NK-92 (cell line): ENCODE measurements around the gene SP1.
"Not testable (repeated sequence)": the region's sequence is repeated elsewhere in the genome, so short reads cannot be mapped to it uniquely, and the experiment has no call there.

Experiments
- DNase-seq: peaks from one replicate; lab custom pipeline; 2025; ENCODE audit not compliant: unreplicated experiment; lab: John Stamatoyannopoulos, UW

Gene SP1

DNA sequence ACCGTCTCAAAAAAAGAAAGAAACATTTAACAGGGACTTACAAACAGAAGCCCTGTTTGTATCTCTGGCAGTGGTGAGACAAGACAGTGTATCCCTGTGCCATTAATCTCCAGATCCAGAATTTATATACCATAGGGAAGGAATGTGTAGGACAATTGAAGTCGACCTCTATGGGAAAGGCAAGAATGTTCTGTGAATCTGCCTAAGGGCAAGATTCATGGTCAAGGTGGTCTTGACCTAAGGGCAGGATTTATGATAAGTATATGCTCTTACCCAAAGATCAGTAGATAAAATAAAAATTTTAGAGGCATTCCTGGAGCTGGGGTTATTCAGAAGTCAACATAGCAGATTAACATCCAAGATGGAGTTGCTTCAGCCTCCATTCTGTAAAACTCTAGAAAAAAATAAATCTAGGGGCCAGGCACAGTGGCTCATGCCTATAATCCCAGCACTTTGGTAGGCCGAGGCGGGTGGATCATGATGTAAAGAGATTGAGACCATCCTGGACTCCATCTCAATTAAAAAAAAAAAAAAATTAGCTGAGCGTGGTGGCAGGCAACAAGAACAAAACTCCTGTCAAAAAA lies 21.0 kb upstream of the SP1 start:
- DNase-seq, result no peak

DNA sequence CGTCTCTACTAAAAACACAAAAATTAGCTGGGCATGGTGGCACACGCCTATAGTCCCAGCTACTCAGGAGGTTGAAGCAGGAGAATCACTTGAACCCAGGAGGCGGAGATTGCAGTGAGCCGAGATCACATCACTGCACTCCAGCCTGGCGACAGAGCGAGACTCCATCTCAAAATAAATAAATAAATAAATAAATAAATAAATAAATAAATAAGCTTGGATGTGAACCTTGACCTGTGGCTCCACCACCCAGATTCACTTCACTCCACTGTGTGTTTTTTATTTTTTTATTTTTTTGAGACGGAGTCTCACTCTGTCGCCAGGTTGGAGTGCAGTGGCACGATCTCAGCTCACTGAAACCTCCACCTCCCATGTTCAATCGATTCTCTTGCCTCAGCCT lies 18.3 kb upstream of the SP1 start:
- DNase-seq, result not testable (repeated sequence)

DNA sequence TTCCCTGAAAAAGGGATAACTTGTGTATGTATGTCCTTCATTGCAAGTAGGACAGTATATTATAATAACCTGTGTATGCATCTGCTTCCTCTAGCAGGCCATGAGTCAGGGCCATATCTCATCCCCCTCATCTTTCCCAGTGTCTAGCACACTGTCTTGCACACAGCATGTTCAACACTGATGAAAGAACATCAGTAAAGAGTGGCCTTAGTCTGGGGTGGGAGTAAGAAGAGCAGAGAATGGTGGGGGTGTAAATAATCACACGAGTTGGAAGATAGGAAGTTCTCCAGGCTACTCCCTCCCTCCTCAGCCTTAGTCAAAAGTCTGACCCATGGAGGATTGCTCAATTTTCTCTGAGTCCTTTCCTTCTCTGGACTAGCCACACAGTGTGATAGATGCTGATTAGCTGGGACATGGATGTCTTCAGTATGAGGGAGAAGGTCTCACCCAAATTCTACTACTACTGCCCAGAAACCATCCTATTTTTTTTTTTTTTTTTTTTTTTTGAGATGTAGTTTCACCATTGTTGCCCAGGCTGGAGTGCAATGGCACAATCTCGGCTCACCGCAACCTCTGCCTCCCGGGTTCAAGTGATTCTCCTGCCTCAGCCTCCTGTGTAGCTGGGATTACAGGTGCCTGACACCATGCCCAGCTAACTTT lies 14.6 kb upstream of the SP1 start:
- no peak for DNase-seq

DNA sequence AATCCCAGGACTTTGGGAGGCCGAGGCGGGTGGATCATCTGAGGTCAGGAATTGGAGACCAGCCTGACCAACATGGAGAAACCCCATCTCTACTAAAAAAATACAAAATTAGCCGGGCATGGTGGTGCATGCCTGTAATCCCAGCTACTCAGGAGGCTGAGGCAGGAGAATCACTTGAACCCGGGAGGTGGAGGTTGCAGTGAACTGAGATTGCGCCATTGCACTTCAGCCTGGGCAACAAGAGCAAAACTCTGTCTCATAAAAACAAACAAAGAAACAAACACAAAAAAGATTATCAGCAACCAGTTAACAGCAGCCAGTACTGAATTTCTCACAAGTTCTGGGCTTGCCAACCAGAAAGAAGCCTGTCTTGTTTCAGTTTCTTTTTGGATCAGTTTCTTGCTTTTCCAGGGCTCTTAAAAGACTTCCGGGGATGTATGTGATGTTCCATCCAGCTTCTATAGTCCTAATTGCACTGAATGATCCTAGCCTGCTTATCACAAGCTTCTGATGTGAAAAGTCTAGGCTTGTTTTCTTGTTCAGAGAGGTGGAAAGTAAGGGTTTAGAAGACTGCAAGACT lies 6.3 kb upstream of the SP1 start:
- DNase-seq, result not testable (repeated sequence)

DNA sequence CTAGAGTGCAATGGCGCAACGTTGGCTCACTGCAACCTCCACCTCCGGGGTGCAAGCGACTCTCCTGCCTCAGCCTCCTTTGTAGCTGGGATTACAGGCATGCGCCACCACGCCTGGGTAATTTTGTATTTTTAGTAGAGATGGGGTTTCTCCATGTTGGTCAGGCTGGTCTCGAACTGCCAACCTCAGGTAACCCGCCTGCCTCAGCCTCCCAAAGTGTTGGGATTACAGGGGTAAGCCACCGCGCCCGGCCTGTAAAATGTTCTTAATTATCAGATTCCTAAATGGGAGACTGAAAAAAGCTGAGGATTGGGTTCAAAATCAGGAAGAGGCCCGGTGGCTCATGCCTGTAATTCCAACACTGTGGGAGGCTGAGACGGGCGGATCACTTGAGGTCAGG lies 5.7 kb upstream of the SP1 start:
- DNase-seq, result not testable (repeated sequence)

DNA sequence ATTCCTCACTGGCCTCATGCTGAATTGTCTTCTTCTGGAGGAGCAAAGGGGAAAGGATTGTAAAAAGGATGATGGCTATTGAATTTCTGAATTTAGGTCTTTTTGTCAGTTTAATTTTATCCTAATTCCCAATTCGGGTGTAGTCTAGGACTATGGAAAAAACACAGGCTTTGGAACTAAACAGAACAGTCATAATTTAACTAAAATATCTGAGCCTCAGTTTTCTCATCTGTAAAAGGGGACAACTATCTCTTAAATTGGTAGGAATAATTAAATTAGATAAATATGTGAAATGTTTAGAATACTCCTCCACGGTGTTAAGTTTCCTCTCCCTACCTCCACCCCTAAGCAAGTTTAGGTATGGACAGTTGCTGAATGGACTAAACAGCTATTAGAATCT lies 3.2 kb upstream of the SP1 start:
- no peak for DNase-seq

DNA sequence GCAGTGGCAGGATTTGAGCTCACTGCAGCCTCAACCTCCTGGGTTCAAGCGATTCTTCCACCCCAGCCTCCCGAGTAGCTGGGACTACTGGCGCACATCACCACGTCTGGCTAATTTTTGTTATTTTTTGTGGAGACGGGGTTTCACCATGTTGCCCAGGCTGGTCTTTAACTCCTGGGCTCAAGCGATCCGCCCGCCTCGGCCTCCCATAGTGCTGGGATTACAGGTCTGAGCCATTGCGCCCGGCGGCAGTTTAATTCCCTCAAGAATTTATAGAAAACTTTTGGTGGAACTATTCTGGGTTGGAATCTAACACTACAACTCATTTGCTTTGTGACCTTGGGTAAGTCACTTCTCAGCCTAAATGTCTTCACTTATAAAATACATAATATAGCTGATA lies 1.8 kb upstream of the SP1 start:
- no peak for DNase-seq

DNA sequence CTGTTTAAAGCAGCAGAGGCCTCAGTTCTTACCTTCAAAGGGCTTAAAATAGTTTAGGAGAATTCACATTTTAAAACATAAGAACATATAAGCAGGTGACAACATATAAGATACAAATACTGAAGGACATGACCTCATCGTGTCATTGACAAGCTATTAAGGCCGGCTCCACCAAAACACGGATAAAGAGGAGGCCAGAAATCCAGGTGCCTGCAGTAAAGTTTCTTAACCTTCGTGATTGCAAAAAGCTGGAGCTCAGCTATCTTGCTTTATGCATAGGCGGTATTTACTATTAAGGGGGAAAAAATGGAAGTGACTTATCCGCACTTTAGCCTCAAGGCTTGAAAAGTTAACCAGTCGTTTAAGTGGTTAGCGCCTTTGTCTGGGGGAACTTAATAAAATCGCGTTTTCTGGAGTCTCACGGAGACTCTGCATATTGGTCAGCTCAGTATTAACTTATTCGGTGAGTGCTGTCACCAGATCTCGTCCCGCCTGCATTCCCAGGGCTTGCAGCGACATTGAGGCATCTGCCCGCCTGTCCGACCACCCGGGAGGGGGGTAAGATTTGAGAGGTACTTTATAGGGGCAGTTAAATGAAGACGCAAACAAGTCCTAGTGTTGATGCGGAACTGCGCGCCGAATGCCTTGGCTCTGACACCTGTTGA lies 1.1 kb upstream of the SP1 start:
- no peak for DNase-seq

DNA sequence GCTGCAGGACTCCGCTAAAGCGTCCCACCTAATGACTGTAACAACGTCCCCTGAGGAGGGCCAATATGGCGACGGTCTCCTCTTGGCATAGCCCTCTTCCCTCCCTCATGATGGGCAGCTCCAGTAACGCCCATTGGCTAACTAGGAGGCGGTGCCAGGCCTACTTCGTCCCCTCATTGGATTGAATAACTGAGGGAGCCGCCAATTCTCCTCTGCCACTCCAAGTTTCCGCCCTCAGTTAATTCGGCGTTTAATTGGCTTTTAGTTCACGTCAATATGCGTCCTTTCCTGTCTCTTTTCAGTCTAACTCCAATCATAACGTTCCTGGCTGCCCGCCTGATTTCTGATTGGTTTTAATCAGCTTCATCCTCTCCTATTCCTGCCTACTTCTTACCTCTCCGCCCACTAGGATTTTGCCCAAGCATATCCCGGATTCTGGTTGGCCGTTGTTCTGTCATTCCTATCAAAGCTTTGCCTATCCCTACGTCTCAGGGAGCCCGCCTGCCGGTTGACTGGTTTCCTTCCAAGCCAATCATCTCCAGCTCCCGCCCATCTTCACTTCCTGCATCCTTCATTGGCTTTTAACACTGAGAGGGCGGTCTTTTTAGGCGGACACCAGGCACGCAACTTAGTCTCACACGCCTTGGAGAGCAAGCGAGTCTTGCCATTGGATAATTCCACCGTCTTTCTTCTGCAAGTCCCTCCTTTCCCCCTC lies 430 bp upstream of the SP1 start:
- peak; percentile 99 for DNase-seq

DNA sequence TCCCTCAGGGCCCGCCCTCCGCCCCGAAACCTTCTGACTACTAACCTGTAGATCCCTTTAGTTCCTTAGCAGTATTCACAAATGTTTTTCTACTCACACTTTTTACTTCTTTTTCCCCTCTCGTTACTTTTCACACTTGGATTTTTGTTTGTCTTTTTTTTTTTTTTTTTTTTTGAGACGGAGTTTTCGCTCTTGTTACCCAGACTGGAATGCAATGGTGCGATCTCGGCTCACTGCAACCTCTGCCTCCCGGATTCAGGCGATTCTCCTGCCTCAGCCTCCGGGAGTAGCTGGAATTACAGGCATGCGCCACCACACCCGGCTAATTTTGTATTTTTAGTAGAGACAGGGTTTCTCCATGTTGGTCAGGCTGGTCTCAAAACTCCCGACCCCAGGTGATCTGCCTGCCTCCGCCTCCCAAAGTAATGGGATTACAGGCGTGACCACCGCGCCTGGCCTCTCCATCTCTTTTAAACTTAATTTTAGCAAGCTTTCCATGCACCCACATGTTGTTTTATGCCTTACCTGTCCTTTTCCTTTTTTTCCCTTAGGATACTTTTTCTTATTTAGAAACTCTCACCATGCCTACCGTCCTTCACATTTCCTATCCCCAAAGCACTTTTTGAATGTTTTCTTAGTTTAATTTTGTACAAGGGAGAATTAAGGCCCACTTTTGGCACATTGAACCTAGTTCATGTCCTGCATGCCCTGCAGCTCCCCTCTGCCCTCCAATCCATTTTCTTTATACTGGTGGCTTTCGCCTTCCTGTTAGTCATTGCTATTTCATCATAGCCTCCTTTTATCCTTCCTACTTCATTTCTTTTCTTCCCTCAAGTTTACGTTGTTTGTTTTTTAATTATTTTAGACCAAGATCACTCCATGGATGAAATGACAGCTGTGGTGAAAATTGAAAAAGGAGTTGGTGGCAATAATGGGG lies 1.1 kb downstream of the SP1 start:
- DNase-seq, result no peak

DNA sequence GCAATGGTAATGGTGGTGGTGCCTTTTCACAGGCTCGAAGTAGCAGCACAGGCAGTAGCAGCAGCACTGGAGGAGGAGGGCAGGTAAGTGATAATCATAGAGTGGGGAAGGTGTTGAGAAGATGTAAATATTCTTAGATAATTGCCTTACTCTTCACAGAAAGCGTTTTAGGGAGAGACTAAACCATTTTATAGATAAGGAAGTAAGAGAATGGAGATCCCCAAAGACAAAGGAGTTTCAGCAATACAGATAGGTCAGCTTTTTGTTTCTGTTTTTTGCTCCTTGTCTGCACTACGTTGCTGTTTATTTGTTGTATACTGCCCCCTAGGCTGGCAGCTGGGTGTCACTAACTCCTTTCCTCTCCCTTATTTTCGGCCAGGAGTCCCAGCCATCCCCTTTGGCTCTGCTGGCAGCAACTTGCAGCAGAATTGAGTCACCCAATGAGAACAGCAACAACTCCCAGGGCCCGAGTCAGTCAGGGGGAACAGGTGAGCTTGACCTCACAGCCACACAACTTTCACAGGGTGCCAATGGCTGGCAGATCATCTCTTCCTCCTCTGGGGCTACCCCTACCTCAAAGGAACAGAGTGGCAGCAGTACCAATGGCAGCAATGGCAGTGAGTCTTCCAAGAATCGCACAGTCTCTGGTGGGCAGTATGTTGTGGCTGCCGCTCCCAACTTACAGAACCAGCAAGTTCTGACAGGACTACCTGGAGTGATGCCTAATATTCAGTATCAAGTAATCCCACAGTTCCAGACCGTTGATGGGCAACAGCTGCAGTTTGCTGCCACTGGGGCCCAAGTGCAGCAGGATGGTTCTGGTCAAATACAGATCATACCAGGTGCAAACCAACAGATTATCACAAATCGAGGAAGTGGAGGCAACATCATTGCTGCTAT lies 2.0 kb downstream of the SP1 start:
- no peak for DNase-seq

DNA sequence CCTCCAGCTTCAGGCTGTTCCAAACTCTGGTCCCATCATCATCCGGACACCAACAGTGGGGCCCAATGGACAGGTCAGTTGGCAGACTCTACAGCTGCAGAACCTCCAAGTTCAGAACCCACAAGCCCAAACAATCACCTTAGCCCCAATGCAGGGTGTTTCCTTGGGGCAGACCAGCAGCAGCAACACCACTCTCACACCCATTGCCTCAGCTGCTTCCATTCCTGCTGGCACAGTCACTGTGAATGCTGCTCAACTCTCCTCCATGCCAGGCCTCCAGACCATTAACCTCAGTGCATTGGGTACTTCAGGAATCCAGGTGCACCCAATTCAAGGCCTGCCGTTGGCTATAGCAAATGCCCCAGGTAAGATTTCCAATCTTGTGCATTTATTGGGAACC lies 3.3 kb downstream of the SP1 start:
- DNase-seq, result no peak

DNA sequence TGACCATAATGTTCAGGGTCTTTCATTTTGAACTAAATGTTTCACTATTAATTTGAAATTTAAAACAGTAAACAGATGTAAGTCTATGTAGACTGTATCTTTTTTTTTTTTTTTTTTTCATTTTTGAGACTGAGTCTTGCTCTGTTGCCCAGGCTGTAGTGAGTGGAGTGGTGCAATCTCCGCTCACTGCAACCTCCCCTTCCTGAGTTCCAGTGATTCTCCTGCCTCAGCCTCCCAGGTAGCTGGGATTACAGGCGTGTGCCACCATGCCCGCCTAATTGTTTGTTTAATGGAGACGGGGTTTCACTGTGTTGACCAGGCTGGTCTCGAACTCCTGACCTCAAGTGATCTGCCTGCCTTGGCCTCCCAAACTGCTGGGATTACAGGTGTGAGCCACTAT lies 6.4 kb downstream of the SP1 start:
- DNase-seq, result not testable (repeated sequence)

DNA sequence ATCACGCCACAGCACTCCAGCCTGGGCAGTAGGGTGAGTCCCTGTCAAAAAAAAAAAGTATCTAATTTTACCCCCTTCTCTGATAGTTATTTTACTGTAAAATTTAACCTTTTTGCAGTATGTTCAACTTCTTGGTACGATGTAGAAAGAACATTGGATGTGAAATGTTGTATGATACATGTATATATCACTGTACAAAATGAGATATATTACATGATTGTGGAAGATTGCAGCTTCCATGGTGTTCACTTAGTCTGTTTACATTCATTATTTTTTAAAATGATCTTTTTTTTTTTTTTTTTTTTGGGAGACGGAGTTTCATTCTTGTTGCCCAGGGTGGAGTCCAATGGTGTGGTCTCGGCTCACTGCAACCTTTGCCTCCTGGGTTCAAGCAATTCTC lies 9.0 kb downstream of the SP1 start:
- no peak for DNase-seq

DNA sequence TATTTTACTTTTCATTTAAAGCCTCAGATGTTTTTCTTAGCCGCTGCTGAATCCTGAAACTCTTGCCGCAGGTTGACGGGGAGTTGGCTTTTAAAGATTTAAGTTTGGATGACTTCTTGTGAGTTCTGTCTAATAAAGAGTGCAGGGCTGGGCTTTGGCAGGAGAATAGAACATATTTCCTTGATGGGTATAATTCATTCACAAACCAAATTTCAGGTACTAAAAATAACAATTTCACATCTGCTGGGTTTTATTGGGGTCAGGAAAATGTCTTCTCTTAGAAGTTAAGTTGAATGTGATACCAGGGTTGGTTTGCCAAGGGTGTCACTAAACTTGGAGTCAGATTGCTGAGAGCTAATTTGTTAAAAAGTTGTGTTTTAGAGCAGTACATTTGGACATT lies 9.7 kb downstream of the SP1 start:
- no peak for DNase-seq

DNA sequence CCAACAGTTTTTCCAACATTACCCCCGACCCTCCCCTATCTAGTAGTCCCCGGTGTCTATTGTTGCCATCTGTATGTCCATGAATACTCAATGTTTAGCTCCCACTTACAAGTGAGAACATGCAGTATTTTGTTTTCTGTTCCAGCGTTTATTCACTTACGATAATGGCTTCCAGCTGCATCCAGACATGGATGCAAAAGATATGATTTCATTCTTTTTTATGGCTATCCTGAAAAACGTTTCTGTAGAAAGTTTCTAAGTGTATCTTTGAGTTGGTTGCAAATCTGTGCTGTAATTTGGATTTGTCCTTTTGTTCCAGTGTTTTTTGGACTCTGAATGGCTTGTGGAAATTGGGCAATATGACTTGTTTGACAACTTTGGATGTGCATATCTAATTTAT lies 11.7 kb downstream of the SP1 start:
- no peak for DNase-seq

DNA sequence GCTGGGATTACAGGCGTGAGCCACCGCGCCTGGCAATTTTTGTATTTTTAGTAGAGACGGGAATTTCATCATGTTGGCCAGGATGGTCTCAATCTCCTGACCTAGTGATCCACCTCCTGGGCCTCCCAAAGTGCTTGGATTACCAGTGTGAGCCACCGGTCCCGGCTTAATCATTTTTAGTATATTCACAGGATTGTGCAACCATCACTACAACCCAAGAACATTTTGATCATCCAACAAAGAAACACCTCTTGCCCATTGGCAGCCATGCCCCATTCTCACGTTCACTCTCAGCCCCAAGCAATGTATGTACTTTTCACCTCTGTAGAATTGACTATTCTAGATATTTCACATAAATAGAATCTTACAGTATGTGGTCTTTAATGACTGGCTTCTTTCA lies 19.9 kb downstream of the SP1 start:
- no peak for DNase-seq

DNA sequence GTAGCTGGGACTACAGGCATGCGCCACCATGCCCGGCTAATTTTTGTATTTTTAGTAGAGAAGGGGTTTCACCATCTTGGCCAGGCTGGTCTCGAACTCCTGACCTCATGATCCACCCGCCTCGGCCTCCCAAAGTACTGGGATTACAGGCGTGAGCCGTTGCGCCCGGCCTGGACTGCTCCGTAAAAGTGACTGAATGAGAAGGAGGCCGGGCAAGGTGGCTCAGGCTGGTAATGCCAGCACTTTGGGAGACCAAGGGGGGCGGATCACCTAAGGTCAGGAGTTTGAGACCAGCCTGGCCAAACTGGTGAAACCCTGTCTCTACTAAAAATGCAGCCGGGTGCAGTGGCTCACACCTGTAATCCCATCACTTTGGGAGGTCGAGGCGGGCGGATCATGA lies 22.4 kb downstream of the SP1 start:
- DNase-seq, result not testable (repeated sequence)

DNA sequence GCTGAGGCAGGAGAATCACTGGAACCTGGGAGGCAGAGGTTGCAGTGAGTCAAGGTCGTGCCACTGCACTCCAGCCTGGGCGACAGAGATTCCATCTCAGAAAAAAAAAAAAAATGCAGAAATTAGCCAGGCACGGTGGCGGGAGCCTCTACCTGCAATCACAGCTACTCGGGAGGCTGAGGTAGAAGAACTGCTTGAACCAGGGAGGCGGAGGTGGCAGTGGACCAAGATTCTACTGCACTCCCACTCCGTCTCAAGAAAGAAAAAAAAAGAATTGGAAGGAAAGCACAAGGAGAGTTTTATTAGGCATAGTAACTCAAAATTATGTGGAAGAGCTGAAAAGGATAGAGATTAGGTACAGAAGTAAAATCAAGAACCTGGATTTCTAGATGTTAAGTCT lies 22.9 kb downstream of the SP1 start:
- DNase-seq, result no peak

DNA sequence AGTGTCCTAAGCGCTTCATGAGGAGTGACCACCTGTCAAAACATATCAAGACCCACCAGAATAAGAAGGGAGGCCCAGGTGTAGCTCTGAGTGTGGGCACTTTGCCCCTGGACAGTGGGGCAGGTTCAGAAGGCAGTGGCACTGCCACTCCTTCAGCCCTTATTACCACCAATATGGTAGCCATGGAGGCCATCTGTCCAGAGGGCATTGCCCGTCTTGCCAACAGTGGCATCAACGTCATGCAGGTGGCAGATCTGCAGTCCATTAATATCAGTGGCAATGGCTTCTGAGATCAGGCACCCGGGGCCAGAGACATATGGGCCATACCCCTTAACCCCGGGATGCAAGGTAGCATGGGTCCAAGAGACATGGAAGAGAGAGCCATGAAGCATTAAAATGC lies 31.0 kb downstream of the SP1 start:
- no peak for DNase-seq
